Camera-type eye (tissue), 1 donor: ENCODE measurements around the gene AIP. TPM values are rescaled to one million over a fixed set of nuclear protein-coding genes. Genes with fewer than 3 reads are reported as not detected.

Source experiments
- total RNA-seq: library from RNA; depleted of rRNA; stranded (reverse); fragments of >200 nt; gene quantifications from one replicate; pipeline ENCODE4 v1.2.3, GENCODE V29; 2014

AIP gene
- total RNA-seq: 49.3 TPM

DNA sequence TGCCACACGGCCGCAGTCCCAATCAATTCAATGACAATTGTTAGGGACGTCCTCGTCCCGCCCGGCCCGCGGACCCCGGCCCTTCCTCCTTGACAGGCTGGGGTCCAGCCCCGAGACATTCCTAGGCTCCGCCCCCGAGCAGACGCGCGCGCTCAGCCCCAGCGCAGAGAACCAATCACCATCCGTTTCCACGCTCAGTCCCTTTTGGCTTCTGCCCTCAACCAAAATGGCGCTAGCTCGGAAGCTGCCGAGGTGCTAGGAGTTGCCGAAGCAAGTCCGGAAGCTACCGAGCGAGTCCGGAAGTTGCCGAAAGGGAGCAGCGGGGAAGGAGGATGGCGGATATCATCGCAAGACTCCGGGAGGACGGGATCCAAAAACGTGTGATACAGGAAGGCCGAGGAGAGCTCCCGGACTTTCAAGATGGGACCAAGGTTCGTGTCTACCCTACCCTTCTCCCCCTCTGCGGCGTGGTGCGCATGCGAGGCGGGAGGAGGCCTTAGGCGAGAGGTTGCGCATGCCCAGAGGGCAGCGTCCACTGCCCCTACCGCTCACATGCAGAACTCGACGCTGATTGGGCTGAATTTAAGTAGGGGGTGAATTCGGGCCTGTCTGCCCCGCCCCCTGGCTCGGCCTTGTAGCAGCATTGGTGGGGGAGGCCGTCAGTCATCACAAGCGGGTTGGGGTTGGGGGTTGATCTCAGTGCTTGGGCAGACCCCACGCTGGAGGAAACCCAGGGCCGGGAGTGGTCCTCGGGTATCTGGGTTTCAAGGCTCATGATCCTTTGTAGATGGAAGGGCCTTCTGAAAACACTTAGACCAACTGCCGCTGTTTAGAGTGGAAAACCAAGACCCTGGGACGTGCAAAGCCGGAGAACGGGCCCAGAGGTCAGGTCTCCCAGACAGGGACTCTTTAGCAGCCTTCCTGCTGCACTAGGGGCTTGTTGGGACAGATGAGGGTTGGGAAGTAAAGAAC is at the start of gene AIP:
AIP (plus strand) TSS at position 200 of the 972 bp plus-strand sequence; CDS start at position 333, 133 bp downstream.

GRCh38 chr11:67437082-67437808 is 45.6 kb upstream of the AIP start, which contains the start of gene PTPRCAP:
TSS of gene PTPRCAP (minus strand) at chr11:67437682. CDS start at chr11:67437619, 63 bp downstream.

GRCh38 chr11:67452141-67452952 is 30.5 kb upstream of the AIP start, which contains the start of gene GPR152:
TSS of gene GPR152 (minus strand) at chr11:67452729. CDS start at chr11:67452724, 5 bp downstream.

DNA sequence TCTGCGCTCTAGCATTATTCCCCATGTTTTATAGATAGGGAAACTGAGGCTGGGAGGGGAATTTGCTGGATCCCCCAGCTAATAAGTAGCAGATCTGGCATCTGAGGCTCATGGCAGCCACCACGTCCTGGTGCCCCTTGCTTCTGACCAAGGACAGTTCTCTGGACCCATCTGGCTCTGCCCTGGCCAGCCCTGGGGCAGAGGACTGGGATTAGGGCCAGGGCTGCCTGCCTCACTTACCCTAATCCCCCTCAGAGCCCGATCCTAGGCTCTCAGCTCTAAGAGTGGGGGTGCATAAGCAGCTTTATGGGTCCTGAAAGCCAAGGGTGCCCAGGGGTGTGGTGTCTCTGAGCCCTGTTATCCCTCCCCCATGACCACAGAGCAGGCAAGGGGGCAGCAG is 27.8 kb upstream of the AIP start, which contains the start of gene CABP4:
CABP4 (plus strand) TSS at position 301 of the 400 bp plus-strand sequence; CDS start at position 371, 70 bp downstream.

DNA sequence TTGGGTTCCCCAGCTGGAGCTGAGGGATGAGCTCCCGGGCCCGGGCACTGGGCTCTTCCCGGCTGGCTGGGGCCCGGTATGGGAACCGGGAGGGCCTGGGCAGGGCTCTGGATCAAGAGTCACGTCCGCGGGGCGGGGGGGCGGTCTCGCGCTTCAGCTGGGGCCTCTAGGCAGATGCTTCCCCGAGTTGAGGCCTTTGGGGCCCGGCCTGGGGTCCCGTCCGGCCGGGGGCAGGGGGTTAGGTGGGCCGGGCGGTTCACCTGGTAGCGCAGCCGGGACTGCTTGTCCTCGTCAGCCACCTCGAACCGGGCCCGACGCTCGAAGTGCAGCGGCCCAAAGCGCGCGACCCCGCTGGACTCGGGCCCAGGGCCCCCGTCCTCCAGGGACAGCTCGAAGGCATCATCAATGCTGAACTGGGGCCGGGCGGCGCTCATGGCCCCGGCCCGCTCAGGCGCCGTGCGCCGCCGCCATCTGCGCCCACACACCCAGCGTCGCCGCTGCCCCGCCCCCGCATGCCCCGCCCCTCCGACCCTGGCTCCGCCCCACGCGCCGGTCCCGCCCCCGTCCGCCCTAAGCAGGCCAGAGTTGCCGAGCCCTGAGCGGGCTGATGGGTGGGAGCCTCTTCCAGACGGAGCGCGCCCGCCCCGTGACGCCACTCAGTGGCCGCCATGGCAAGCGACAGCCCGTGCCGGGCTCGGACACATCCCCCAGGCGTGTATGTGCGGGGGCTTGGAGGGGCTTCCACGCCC is 13.9 kb upstream of the AIP start, which contains the start of gene TMEM134:
TMEM134 (minus strand) TSS at position 493 of the 749 bp plus-strand sequence; CDS start at position 434, 59 bp downstream.

DNA sequence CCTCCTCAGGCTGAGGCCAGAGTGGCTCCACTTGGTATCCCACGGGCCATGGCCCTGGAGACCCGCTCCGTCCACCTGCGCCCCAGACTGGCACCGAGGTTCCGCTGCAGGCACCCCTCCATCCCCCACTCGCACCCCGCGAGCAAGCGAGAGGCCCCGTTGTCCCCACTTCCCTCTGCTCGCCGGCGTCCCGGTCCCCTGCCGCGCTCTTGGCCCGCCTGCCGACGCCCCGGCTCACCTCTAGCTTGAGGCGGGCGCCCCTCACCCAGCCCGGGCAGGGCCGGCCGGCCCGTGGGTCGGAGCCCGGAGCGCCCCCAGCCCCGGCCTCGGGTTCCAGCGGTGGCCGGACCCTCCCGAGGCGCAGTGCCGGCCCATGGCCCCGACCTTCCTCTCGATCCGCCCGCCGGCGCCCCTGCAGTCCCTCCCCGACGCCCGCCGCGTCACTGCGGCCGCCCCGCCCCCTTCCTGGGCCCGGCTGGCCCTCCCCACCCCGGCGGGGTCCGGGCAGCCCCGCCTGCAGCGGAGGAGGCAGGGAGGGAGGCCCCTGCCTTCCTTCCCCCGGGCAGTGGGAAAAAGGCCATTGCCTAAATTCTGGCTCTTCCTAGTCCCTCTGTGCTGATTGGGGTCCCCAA is 22.2 kb downstream of the AIP start, which contains the start of gene PITPNM1:
PITPNM1 (minus strand) TSS at position 414 of the 632 bp plus-strand sequence. CDS start 1,183 bp downstream, outside the sequence.

DNA sequence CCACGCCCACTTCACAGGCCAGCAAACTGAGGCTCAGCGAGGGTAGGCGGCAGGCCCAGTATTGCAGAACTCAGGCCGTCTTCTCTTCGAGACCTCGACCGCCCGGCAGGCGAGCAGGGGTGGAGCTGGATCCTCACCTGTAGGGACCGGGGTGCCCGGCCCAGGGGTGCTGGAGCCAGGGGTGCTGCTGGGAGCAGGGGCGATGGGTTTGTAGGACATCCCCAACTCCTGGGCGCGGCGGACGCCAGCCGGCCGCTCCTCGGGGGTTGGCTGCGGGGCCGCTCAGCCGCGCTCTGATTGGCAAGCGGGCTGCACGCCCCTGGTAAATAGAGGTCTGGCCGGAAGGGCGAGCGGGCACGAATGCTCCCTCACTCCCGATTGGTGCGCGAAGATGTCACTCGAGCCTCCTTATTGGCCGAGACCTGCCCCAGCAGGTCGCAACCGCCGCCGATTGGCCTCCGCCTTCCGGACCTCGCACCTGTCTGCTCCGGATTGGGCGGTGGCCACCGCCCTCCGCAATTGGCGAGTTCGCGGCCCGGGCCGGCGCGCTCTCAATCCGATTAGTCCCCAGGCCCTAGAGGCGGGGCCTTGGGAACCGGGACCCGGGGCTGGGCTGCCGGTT is 25.1 kb downstream of the AIP start, which contains the start of gene CDK2AP2:
CDK2AP2 (minus strand) TSS at position 299 of the 622 bp plus-strand sequence; CDS start at position 219, 80 bp downstream.

GRCh38 chr11:67522844-67523555 is 40.2 kb downstream of the AIP start, which contains the start of gene CABP2:
TSS of gene CABP2 (minus strand) at chr11:67523446. CDS start at chr11:67523326, 120 bp downstream.

Other genes with a start within 250 kb of the AIP start
- 36.3 TPM for gene GRK2, start 216.6 kb upstream of the AIP start, total RNA-seq
- 46.7 TPM for gene ANKRD13D, start 193.7 kb upstream of the AIP start, total RNA-seq
- gene SSH3, start 179.5 kb upstream of the AIP start, total RNA-seq: 29.1 TPM
- gene POLD4, start 129.5 kb upstream of the AIP start, total RNA-seq: 11.1 TPM
- 2.9 TPM for gene CLCF1, start 109.4 kb upstream of the AIP start, total RNA-seq
- gene RAD9A, start 91.0 kb upstream of the AIP start, total RNA-seq: 26.6 TPM
- 85.5 TPM for gene PPP1CA, start 81.2 kb upstream of the AIP start, total RNA-seq
- gene TBC1D10C, start 78.9 kb upstream of the AIP start, total RNA-seq: 1.4 TPM
- gene CARNS1, start 67.3 kb upstream of the AIP start, total RNA-seq: 5.1 TPM
- 41.7 TPM for gene RPS6KB2, start 54.5 kb upstream of the AIP start, total RNA-seq
- gene PTPRCAP, start 45.3 kb upstream of the AIP start, total RNA-seq: 0.71 TPM
- gene CORO1B, start 39.5 kb upstream of the AIP start, total RNA-seq: 55.3 TPM
- gene GPR152, start 30.3 kb upstream of the AIP start, total RNA-seq: not detected
- 6.3 TPM for gene CABP4, start 27.7 kb upstream of the AIP start, total RNA-seq
- 73.1 TPM for gene TMEM134, start 13.8 kb upstream of the AIP start, total RNA-seq
- 79.8 TPM for gene PITPNM1, start 22.3 kb downstream of the AIP start, total RNA-seq
- gene CDK2AP2, start 25.1 kb downstream of the AIP start, total RNA-seq: 13.1 TPM
- 5.6 TPM for gene CABP2, start 40.4 kb downstream of the AIP start, total RNA-seq
- 417 TPM for gene GSTP1, start 100.8 kb downstream of the AIP start, total RNA-seq
- gene NDUFV1, start 123.9 kb downstream of the AIP start, total RNA-seq: 186 TPM
- gene NUDT8, start 146.9 kb downstream of the AIP start, total RNA-seq: 3.7 TPM
- not detected for gene TBX10, start 156.7 kb downstream of the AIP start, total RNA-seq
- not detected for gene ACY3, start 167.7 kb downstream of the AIP start, total RNA-seq
- 0.55 TPM for gene ALDH3B2, start 191.6 kb downstream of the AIP start, total RNA-seq